Large intestine (tissue), 3 donors: ENCODE data around the gene TMEM184B. TPM values are rescaled to one million over a fixed set of nuclear protein-coding genes. Genes with fewer than 3 reads are reported as not detected.

Source experiments
- DNase-seq, 2 donors: peaks; one replicate each; pipeline versions ENCODE4 v3.0.0 to v3.0.0-alpha.2; 2013
- H3K27ac ChIP-seq: one replicate; pipeline ENCODE4 v1.5.1; 2013; ENCODE audit warnings: low read length
- H3K27me3 ChIP-seq: 2 replicates; pipeline ENCODE4 v1.6.1; 2013; ENCODE audit warnings: low read length; ENCODE audit not compliant: control insufficient read depth, insufficient read depth
- H3K36me3 ChIP-seq: 2 replicates; pipeline ENCODE4 v1.6.1; 2013; ENCODE audit warnings: low read length; ENCODE audit not compliant: control insufficient read depth, insufficient read depth
- H3K4me1 ChIP-seq: one replicate; pipeline ENCODE4 v1.6.1; 2013; ENCODE audit warnings: low read length; ENCODE audit not compliant: control insufficient read depth, insufficient read depth
- H3K4me3 ChIP-seq: one replicate; pipeline ENCODE4 v1.5.1; 2013; ENCODE audit warnings: low read length
- H3K9me3 ChIP-seq: one replicate; pipeline ENCODE4 v1.6.1; 2013; ENCODE audit warnings: mild to moderate bottlenecking, low read depth, low read length, moderate library complexity; ENCODE audit not compliant: control insufficient read depth
- WGBS: methylation state at CpG from one replicate; pipeline ENCODE4 v1.1.5; 2013; ENCODE audit warnings: low lambda C conversion rate; ENCODE audit not compliant: insufficient coverage; 5-methylcytosine and 5-hydroxymethylcytosine counted together
- polyA plus RNA-seq: library from polyadenylated mRNA; unstranded; fragments of 120-200 nt; gene quantifications from one replicate; pipeline ENCODE4 v1.2.1, GENCODE V29; 2013

TMEM184B gene
- polyA plus RNA-seq, 1 donor = 56.5 TPM

GRCh38 chr22:38295863-38296262 is 23.1 kb upstream of the TMEM184B start:
- H3K4me1 ChIP-seq = peaks cover 23% of the 10 kb centered on the region
- DNase-seq = no peak
- WGBS = no CpG with 5 or more reads among the region's 9 CpGs
- H3K27me3 ChIP-seq = no peaks in the 10 kb centered on the region
- H3K9me3 ChIP-seq = no peaks in the 10 kb centered on the region
- H3K27ac ChIP-seq = no peak overlapping the region
- no peak overlapping the region for H3K4me3 ChIP-seq
- H3K36me3 ChIP-seq = peaks cover 89% of the 10 kb centered on the region

- Histone ChIP-seq H3K9me3 (no peaks in the 10 kb centered on the region), H3K4me1 (peaks cover 26% of the 10 kb centered on the region), H3K27ac (no peak overlapping the region), H3K27me3 (no peaks in the 10 kb centered on the region), H3K4me3 (no peak overlapping the region), H3K36me3 (peaks cover 84% of the 10 kb centered on the region)
- WGBS = no CpG with 5 or more reads among the region's 6 CpGs
- DNase-seq = no peak
Observed at GRCh38 chr22:38295339-38295738, 22.5 kb upstream of the TMEM184B start.

- DNase-seq = no peak
- H3K27me3 ChIP-seq = no peaks in the 10 kb centered on the region
- H3K36me3 ChIP-seq = peaks cover 72% of the 10 kb centered on the region
- peaks cover 36% of the 10 kb centered on the region for H3K4me1 ChIP-seq
- no CpG with 5 or more reads among the region's 26 CpGs for WGBS
- H3K27ac ChIP-seq = no peak overlapping the region
- H3K9me3 ChIP-seq = no peaks in the 10 kb centered on the region
- H3K4me3 ChIP-seq = no peak overlapping the region
Observed at GRCh38 chr22:38294193-38294592, 21.4 kb upstream of the TMEM184B start.

DNA sequence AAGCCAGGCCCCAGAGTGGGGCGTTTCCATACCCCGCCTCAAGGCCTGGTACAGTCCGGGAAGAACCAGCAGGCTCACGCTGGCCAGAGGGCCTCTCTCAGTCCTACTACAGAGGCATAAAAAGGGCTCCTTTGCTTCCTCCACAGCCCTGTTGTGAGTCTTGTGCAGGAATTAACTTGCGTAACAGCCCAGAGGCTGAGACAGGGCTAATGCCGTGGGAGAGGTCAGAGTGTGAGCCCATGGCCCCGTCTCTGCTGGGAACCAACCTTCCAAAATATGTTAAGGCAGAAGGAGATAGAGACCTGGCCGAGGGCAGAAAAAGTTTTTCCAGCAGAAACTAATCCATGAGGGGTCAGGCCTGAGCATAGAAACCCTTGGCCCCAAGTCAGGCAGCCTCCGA is 19.9 kb upstream of the TMEM184B start:
- Histone ChIP-seq H3K4me1 (peaks cover 36% of the 10 kb centered on the region), H3K4me3 (no peak overlapping the region), H3K27me3 (no peaks in the 10 kb centered on the region), H3K27ac (peak overlapping the region; percentile 74), H3K36me3 (peaks cover 63% of the 10 kb centered on the region), H3K9me3 (no peaks in the 10 kb centered on the region)
- no CpG with 5 or more reads among the region's 9 CpGs for WGBS
- peak; percentile 55 to 64 for DNase-seq

- no peaks in the 10 kb centered on the region for H3K27me3 ChIP-seq
- no CpG with 5 or more reads among the region's 22 CpGs for WGBS
- no peak overlapping the region for H3K4me3 ChIP-seq
- peaks cover 36% of the 10 kb centered on the region for H3K4me1 ChIP-seq
- DNase-seq = peak; percentile 54 to 81
- H3K27ac ChIP-seq = peak overlapping the region; percentile 69
- peaks cover 50% of the 10 kb centered on the region for H3K36me3 ChIP-seq
- no peaks in the 10 kb centered on the region for H3K9me3 ChIP-seq
Observed at GRCh38 chr22:38291201-38291777, 18.5 kb upstream of the TMEM184B start.

DNA sequence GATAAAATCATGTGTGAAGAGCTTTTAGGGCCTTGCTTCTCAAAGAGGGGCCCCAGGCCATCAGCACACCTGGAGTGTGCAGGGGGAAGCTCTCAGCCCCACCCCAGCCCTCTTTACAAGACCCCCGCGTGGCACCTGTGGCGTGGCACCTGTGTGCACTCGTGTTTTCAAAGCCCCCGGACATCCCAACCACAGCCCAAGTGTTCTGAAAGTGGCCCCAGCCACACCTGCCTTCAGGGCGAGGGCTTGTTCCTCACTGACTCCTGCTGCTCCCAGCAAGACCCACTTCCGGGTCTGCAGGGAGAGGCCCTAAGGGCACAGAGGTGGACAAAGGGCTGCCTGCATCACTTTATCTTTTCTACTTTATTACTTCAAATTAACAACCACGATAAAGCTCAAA is 17.5 kb upstream of the TMEM184B start:
- H3K9me3 ChIP-seq = no peaks in the 10 kb centered on the region
- peak overlapping the region; percentile 69 for H3K27ac ChIP-seq
- DNase-seq = peak; percentile 72 to 87
- H3K27me3 ChIP-seq = no peaks in the 10 kb centered on the region
- peaks cover 36% of the 10 kb centered on the region for H3K4me1 ChIP-seq
- peaks cover 40% of the 10 kb centered on the region for H3K36me3 ChIP-seq
- H3K4me3 ChIP-seq = no peak overlapping the region
- WGBS = 14% methylated on average over 1 of the region's 8 CpGs

GRCh38 chr22:38289583-38290082 is 16.8 kb upstream of the TMEM184B start:
- H3K27ac ChIP-seq = peak overlapping the region; percentile 69

GRCh38 chr22:38286915-38287669 is 14.3 kb upstream of the TMEM184B start:
- H3K27me3 ChIP-seq = no peaks in the 10 kb centered on the region
- no CpG with 5 or more reads among the region's 11 CpGs for WGBS

More at GRCh38 chr22:38289583-38290082, 16.8 kb upstream of the TMEM184B start:
- 72% methylated on average over 2 of the region's 12 CpGs for WGBS
- no peaks in the 10 kb centered on the region for H3K27me3 ChIP-seq
- peaks cover 40% of the 10 kb centered on the region for H3K4me1 ChIP-seq
- no peaks in the 10 kb centered on the region for H3K9me3 ChIP-seq
- peak in 1 of 2 donors; percentile 51 for DNase-seq
- H3K4me3 ChIP-seq = no peak overlapping the region
- H3K36me3 ChIP-seq = peaks cover 33% of the 10 kb centered on the region

DNA sequence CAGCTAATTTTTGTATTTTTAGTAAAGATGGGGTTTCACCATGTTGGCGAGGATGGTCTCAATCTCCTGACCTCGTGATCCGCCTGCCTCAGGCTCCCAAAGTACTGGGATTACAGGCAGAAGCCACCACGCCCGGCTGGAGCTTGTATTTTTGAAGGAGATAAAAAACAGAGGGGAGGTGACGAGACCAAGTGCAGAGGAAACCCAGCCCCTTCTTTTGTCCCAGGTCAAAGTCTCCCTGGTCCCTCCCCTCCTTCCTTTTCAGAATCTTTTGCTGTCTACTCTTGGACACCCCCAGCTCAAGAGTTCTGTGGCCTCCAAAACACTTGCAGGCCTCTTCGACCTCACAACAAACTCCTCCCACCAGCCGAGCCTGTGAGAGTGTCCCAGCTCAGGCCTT is 12.2 kb upstream of the TMEM184B start:
- no peaks in the 10 kb centered on the region for H3K9me3 ChIP-seq
- WGBS = no CpG with 5 or more reads among the region's 8 CpGs

More at GRCh38 chr22:38286915-38287669, 14.3 kb upstream of the TMEM184B start:
- no peaks in the 10 kb centered on the region for H3K9me3 ChIP-seq
- H3K4me3 ChIP-seq = no peak overlapping the region
- H3K4me1 ChIP-seq = peaks cover 48% of the 10 kb centered on the region
- no peak overlapping the region for H3K27ac ChIP-seq
- H3K36me3 ChIP-seq = peaks cover 9% of the 10 kb centered on the region
- no peak for DNase-seq

GRCh38 chr22:38284042-38284402 is 11.2 kb upstream of the TMEM184B start:
- peak overlapping the region; percentile 66 for H3K27ac ChIP-seq
- WGBS = no CpG with 5 or more reads among the region's 5 CpGs
- H3K4me1 ChIP-seq = peaks cover 25% of the 10 kb centered on the region
- no peak overlapping the region for H3K4me3 ChIP-seq
- H3K36me3 ChIP-seq = peaks cover 5% of the 10 kb centered on the region
- no peak for DNase-seq
- no peaks in the 10 kb centered on the region for H3K27me3 ChIP-seq
- H3K9me3 ChIP-seq = no peaks in the 10 kb centered on the region

More for the DNA sequence above, 12.2 kb upstream of the TMEM184B start:
- Histone ChIP-seq H3K27me3 (no peaks in the 10 kb centered on the region), H3K4me1 (peaks cover 32% of the 10 kb centered on the region), H3K36me3 (peaks cover 5% of the 10 kb centered on the region), H3K27ac (no peak overlapping the region), H3K4me3 (no peak overlapping the region)
- peak in 1 of 2 donors; percentile 51 for DNase-seq
